Heart right ventricle (tissue), 16 donors: Measurements from ENCODE around the gene IBA57. TPM values are rescaled to one million over a fixed set of nuclear protein-coding genes. Genes with fewer than 3 reads are reported as not detected.

Source experiments
- ATAC-seq, 8 donors: fragments of 200-7000 bp; cut with Tn5 transposase; one replicate each; pipeline ENCODE4 v1.9.1; 2020; ENCODE audit warnings: mild to moderate bottlenecking in 8 of 8, moderate library complexity in 8 of 8, moderate number of reproducible peaks in 1 of 8
- DNase-seq, 2 donors: peaks; one replicate each; pipeline ENCODE4 v3.0.0-alpha.2; 2020
- H3K27ac ChIP-seq, 10 donors: fragments of 200-600 bp; sonication (generic) in 2 of 10; one replicate each; pipeline versions ENCODE4 v1.5.0 to v1.8.0; 2020 to 2022; ENCODE audit warnings: mild to moderate bottlenecking in 3 of 10
- H3K27me3 ChIP-seq, 7 donors: fragments of 200-600 bp; one replicate each; pipeline ENCODE4 v1.8.0; 2021 to 2022; ENCODE audit warnings: mild to moderate bottlenecking in 2 of 7
- H3K36me3 ChIP-seq, 9 donors: fragments of 200-600 bp; sonication (generic) in 1 of 9; one replicate each; pipeline versions ENCODE4 v1.5.0 to v1.8.0; 2020 to 2022; ENCODE audit warnings: mild to moderate bottlenecking in 2 of 9
- H3K4me1 ChIP-seq, 9 donors: fragments of 200-600 bp; sonication (generic) in 1 of 9; one replicate each; pipeline versions ENCODE4 v1.5.0 to v1.8.0; 2020 to 2022; ENCODE audit warnings: mild to moderate bottlenecking in 4 of 9
- H3K4me3 ChIP-seq, 10 donors: fragments of 200-600 bp; sonication (generic) in 2 of 10; one replicate each; pipeline versions ENCODE4 v1.5.0 to v1.8.0; 2020 to 2022; ENCODE audit warnings: mild to moderate bottlenecking in 7 of 10, moderate library complexity in 2 of 10
- H3K9me3 ChIP-seq, 11 donors: fragments of 200-600 bp in 10 of 11; sonication (generic) in 2 of 11; one replicate each; pipeline versions ENCODE4 v1.5.0 to v1.8.0; 2013 to 2022; ENCODE audit warnings: mild to moderate bottlenecking in 2 of 11, control low read depth in 1 of 11, moderate library complexity in 1 of 11
- WGBS, 2 donors: extraction: QIAGEN DNeasy Blood & Tissue Kit; methylation state at CpG; one replicate each; pipeline ENCODE4 v1.1.7; 2013; ENCODE audit warnings: inconsistent platforms in 1 of 2; 5-methylcytosine and 5-hydroxymethylcytosine counted together
- intact Hi-C, 10 donors: fragments of 100-400 bp; cut with DNase I; formaldehyde crosslinking; loops; one replicate each; pipeline versions ENCODE4 v1.11.1 to v1.14.2; 2022
- polyA plus RNA-seq, 2 donors: library from polyadenylated mRNA; stranded (reverse); fragments of 200-250 nt; gene quantifications; one replicate each; pipeline ENCODE4 v1.2.3, GENCODE V29; 2013
- total RNA-seq, 10 donors: library from RNA; stranded (reverse); fragmentation: NEBNext Ultra II Directional in 3 of 10; extraction: Animal tissue kit (Norgen Biotek cat#: 25700) in 3 of 10; gene quantifications; one replicate each; pipeline versions ENCODE4 v1.2.1 to v1.2.4, GENCODE V29; 2021 to 2023
- TF ChIP-seq, protein P1 (sequence below), 9 donors: fragments of 200-600 bp; sonication (generic) in 2 of 9; IDR thresholded peaks; one replicate each; pipeline versions ENCODE4 v1.5.0 to v1.8.0; 2021 to 2022; ENCODE audit warnings: antibody characterized with exemption in 9 of 9, mild to moderate bottlenecking in 5 of 9, moderate library complexity in 1 of 9
- donor health status: Arrhythmogenic right ventricular cardiomyopathy.
- donor health status: ischemic (EF 13 %, LVEDD 7.1; RV severe dilation, severe dysfunction).
- donor health status: healthy with polysubstance abuse.
- donor health status: DM: no; HTN: yes; CAD: no.
- donor health status: DM: no; HTN: no; CAD: no.
- donor health status: ischemic (EF 25% LVEDD 6.9; RV normal size, moderate dysfunction).
- donor health status: ischemic (EF 25% LVEDD 5.7; RV mildly dilated, moderate dysfunction).
- donor health status: healthy.
- donor health status: DM: yes; HTN: yes; CAD: no.
- donor health status: Ischemic cardiomyopathy.
- donor health status: ischemic (EF 35%, LVEDD 5.7; RV mildly dilated, moderate dysfunction).
- donor health status: nonischemic (EF 11% LVEDD 7.7; RV severe dilation, severe dysfunction).
- donor health status: DM: yes; HTN: yes; CAD: no.
- donor health status: PGD.
- donor health status: ischemic (EF 29% LVEDD 5.4; RV normal size, mild dysfunction).
- donor health status: nonischemic (EF 23%, LVEDD 6.1; RV moderate dilation, normal function).

IBA57 gene
- total and polyA plus RNA-seq, 12 donors: 2.8 to 20.3 (median 16.1) TPM

DNA sequence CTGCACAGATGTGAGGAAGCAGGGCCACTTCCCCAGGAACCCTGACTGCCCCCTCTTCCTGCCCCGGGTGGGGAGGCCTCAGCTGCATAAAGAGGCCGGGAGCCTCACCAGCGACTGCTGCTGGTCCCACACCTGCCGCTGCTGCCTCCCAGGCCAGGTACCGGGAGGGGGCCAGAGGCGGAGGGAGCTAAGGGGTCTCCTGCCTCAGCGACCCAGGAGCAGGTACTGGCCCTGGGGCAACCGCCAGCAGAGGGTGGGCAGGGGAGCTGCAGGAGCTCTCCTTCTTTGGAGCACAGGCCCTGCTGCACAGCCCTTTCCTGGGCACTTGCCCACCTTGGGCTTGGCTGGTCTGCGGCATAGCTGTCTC is 9.1 kb upstream of the IBA57 start:
- Histone ChIP-seq H3K4me1 (peaks cover 3 to 27% (median 9%) of the 10 kb centered on the region in 9 donors), H3K36me3 (no peaks in the 10 kb centered on the region), H3K9me3 (no peaks in the 10 kb centered on the region), H3K4me3 (no peak overlapping the region), H3K27ac (no peak overlapping the region), H3K27me3 (peaks cover 0 to 4% (median 2%) of the 10 kb centered on the region in 7 donors)
- ATAC-seq (no peak), DNase-seq (no peak)
- WGBS, 2 donors: 71 to 73% methylated on average over 9 of the region's 9 CpGs
- intact Hi-C loops: no loop called here
- TF ChIP-seq, protein P1, sequence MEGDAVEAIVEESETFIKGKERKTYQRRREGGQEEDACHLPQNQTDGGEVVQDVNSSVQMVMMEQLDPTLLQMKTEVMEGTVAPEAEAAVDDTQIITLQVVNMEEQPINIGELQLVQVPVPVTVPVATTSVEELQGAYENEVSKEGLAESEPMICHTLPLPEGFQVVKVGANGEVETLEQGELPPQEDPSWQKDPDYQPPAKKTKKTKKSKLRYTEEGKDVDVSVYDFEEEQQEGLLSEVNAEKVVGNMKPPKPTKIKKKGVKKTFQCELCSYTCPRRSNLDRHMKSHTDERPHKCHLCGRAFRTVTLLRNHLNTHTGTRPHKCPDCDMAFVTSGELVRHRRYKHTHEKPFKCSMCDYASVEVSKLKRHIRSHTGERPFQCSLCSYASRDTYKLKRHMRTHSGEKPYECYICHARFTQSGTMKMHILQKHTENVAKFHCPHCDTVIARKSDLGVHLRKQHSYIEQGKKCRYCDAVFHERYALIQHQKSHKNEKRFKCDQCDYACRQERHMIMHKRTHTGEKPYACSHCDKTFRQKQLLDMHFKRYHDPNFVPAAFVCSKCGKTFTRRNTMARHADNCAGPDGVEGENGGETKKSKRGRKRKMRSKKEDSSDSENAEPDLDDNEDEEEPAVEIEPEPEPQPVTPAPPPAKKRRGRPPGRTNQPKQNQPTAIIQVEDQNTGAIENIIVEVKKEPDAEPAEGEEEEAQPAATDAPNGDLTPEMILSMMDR (IDR thresholded peaks at IDR 0.05): no peak

- ATAC-seq (no peak), DNase-seq (no peak)
- Histone ChIP-seq H3K36me3 (no peaks in the 10 kb centered on the region), H3K4me1 (peaks cover 4 to 27% (median 11%) of the 10 kb centered on the region in 9 donors), H3K9me3 (no peaks in the 10 kb centered on the region), H3K27me3 (peaks cover 0 to 8% (median 4%) of the 10 kb centered on the region in 7 donors), H3K27ac (no peak overlapping the region), H3K4me3 (no peak overlapping the region)
- TF ChIP-seq, protein P1 (IDR thresholded peaks at IDR 0.05): no peak
- WGBS, 2 donors: 77 to 80% methylated on average over 24 of the region's 24 CpGs
- intact Hi-C loops: no loop called here
These were observed 8.5 kb upstream of the IBA57 start for GRCh38 chr1:228156941-228157728.

GRCh38 chr1:228157729-228158126 is 7.9 kb upstream of the IBA57 start:
- intact Hi-C loops: no loop called here
- H3K36me3 ChIP-seq: no peaks in the 10 kb centered on the region
- peaks cover 0 to 14% (median 4%) of the 10 kb centered on the region in 7 donors for H3K27me3 ChIP-seq
- TF ChIP-seq, protein P1 (IDR thresholded peaks at IDR 0.05): no peak
- H3K9me3 ChIP-seq: no peaks in the 10 kb centered on the region
- 57 to 60% methylated on average over 36 to 43 of the region's 43 CpGs for WGBS, 2 donors
- DNase-seq: no peak
- ATAC-seq: no peak
- peaks cover 8 to 31% (median 16%) of the 10 kb centered on the region in 9 donors for H3K4me1 ChIP-seq
- H3K27ac ChIP-seq: no peak overlapping the region
- no peak overlapping the region for H3K4me3 ChIP-seq

DNA sequence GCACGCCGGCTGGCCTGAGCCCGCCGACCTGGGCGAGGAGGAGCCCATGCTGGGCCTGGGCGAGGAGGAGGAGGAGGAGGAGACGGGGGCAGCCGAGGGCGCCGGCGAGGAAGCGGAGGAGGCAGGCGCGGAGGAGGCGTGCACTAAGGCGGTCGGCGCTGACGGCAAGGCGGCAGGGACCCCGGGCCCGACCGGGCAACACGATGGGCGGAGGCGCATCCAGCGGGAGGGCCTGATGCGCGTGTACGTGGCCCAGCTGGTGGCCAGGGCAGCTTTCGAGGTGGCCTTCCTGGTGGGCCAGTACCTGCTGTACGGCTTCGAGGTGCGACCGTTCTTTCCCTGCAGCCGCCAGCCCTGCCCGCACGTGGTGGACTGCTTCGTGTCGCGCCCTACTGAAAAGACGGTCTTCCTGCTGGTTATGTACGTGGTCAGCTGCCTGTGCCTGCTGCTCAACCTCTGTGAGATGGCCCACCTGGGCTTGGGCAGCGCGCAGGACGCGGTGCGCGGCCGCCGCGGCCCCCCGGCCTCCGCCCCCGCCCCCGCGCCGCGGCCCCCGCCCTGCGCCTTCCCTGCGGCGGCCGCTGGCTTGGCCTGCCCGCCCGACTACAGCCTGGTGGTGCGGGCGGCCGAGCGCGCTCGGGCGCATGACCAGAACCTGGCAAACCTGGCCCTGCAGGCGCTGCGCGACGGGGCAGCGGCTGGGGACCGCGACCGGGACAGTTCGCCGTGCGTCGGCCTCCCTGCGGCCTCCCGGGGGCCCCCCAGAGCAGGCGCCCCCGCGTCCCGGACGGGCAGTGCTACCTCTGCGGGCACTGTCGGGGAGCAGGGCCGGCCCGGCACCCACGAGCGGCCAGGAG is 7.2 kb upstream of the IBA57 start:
- Histone ChIP-seq H3K9me3 (no peaks in the 10 kb centered on the region), H3K27me3 (peaks cover 0 to 17% (median 4%) of the 10 kb centered on the region in 7 donors), H3K27ac (no peak overlapping the region), H3K4me1 (peaks cover 13 to 37% (median 22%) of the 10 kb centered on the region in 9 donors), H3K36me3 (no peaks in the 10 kb centered on the region), H3K4me3 (no peak overlapping the region)
- WGBS, 2 donors: 23 to 39% methylated on average over 95 to 98 of the region's 98 CpGs
- DNase-seq (no peak), ATAC-seq (no peak)
- intact Hi-C loops: no loop called here
- TF ChIP-seq, protein P1 (IDR thresholded peaks at IDR 0.05): no peak
